ENCODE results near the gene RUNX3.

- TF ChIP-seq POLR2AphosphoS5 (IDR thresholded peaks at IDR 0.05; ENCODE audit: borderline replicate concordance, low read depth, low read length), result no peak
- no peak for TF ChIP-seq EZH2 (IDR thresholded peaks at IDR 0.05)
Measured at GRCh38 chr1:24939675-24940193, 9.7 kb upstream of the RUNX3 start.
